GM12878 (cell line): ENCODE measurements around the gene MBOAT1. TPM values are rescaled to one million over a fixed set of nuclear protein-coding genes. Genes with fewer than 3 reads are reported as not detected.

Experiments
- E2F4 ChIP-seq: IDR thresholded peaks from 2 replicates; pipeline ENCODE4 v1.6.1; 2012; ENCODE audit warnings: low read depth, low read length, improper control_type of control experiment
- IKZF1 ChIP-seq: fragments of 450-650 bp; conservative IDR thresholded peaks from 2 replicates; pipeline ENCODE4 v1.6.1; 2017; ENCODE audit warnings: antibody characterized with exemption, mild to moderate bottlenecking
- JUNB ChIP-seq: IDR thresholded peaks from 2 replicates; pipeline ENCODE4 v1.6.1; 2016; ENCODE audit warnings: antibody characterized with exemption, mild to moderate bottlenecking
- KLF5 ChIP-seq: fragments of 450-650 bp; IDR thresholded peaks from 2 replicates; pipeline ENCODE4 v1.6.1; 2014; ENCODE audit warnings: mild to moderate bottlenecking; ENCODE audit not compliant: partially characterized antibody
- MYB ChIP-seq: fragments of 150-350 bp; IDR thresholded peaks from 2 replicates; pipeline ENCODE4 v1.6.1; 2014; ENCODE audit warnings: mild to moderate bottlenecking, low read depth, low read length, borderline replicate concordance
- PAX8 ChIP-seq: fragments of 450-650 bp; IDR thresholded peaks from 2 replicates; pipeline ENCODE4 v1.6.1; 2017; ENCODE audit warnings: mild to moderate bottlenecking, moderate library complexity
- RAD21 ChIP-seq: IDR thresholded peaks from 2 replicates; pipeline ENCODE4 v1.6.1; 2011; ENCODE audit warnings: mild to moderate bottlenecking, low read depth, low read length, moderate library complexity; ENCODE audit not compliant: insufficient read depth
- RELA ChIP-seq: fragments of 450-650 bp; IDR thresholded peaks from 2 replicates; pipeline ENCODE4 v1.8.0; 2014; ENCODE audit warnings: borderline replicate concordance; ENCODE audit not compliant: partially characterized antibody
- SREBF2 ChIP-seq: IDR thresholded peaks from 2 replicates; pipeline ENCODE4 v1.6.1; 2012; ENCODE audit warnings: mild to moderate bottlenecking, low read length
- SRF ChIP-seq, 2 experiments: IDR thresholded peaks; 2 replicates each; pipeline ENCODE4 v1.6.1; 2011; ENCODE audit warnings: low read depth in 2 of 2, low read length in 2 of 2, mild to moderate bottlenecking in 1 of 2, moderate library complexity in 1 of 2
- STAT3 ChIP-seq: IDR thresholded peaks from 2 replicates; pipeline ENCODE4 v1.6.1; 2011; ENCODE audit warnings: low read depth, low read length, improper control_type of control experiment
- ZBED1 ChIP-seq: IDR thresholded peaks from 2 replicates; pipeline ENCODE4 v1.6.1; 2016; ENCODE audit warnings: borderline replicate concordance
- ZBTB4 ChIP-seq: fragments of 450-650 bp; formaldehyde crosslinking; IDR thresholded peaks from 2 replicates; pipeline ENCODE4 v1.4.0; 2022; ENCODE audit warnings: mild to moderate bottlenecking, moderate library complexity
- ZNF384 ChIP-seq: IDR thresholded peaks from 2 replicates; pipeline ENCODE4 v1.6.1; 2012; ENCODE audit warnings: low read depth, mild to moderate bottlenecking, low read length, improper control_type of control experiment, borderline replicate concordance
- ZZZ3 ChIP-seq: IDR thresholded peaks from 2 replicates; pipeline ENCODE4 v1.6.1; 2011; ENCODE audit warnings: low read depth; ENCODE audit not compliant: control insufficient read depth, insufficient read length
- polyA plus RNA-seq, 11 experiments: library from polyadenylated mRNA; depleted of rRNA in 4 of 11; unstranded in 6 of 11; stranded (reverse) in 5 of 11; fragments of >200 nt; fragmentation: Nextera tagmentation in 4 of 11; fragmentation: Illumina TruSeq in 1 of 11; extraction: Ambion mirVana in 4 of 11; extraction: Trizol in 1 of 11; gene quantifications; 1 replicate in 1 of 11; 2 replicates in 10 of 11; pipeline versions ENCODE4 v1.2.1 to v1.2.3, GENCODE V29; 2011 to 2016; ENCODE audit warnings: inconsistent platforms in 2 of 11, missing spikeins in 2 of 11, low read depth in 1 of 11
- total RNA-seq, 4 experiments: library from RNA; depleted of rRNA in 3 of 4; stranded (reverse); fragments of >200 nt in 3 of 4; fragmentation: Illumina TruSeq in 1 of 4; extraction: Trizol in 1 of 4; gene quantifications; 2 replicates each; pipeline versions ENCODE4 v1.2.1 to v1.2.3, GENCODE V29; 2013 to 2021
- TF ChIP-seq, protein P1 (sequence below): fragments of 450-650 bp; IDR thresholded peaks from 2 replicates; pipeline ENCODE4 v1.6.1; 2017; ENCODE audit warnings: mild to moderate bottlenecking, moderate library complexity

MBOAT1 gene
- total and polyA plus RNA-seq, 10 of the 15 experiments (the other 5 are each of a cell fraction or from before 2014, with no cell fraction given): 0.39 to 21.0 (median 11.6) TPM

- TF ChIP-seq, protein P1, sequence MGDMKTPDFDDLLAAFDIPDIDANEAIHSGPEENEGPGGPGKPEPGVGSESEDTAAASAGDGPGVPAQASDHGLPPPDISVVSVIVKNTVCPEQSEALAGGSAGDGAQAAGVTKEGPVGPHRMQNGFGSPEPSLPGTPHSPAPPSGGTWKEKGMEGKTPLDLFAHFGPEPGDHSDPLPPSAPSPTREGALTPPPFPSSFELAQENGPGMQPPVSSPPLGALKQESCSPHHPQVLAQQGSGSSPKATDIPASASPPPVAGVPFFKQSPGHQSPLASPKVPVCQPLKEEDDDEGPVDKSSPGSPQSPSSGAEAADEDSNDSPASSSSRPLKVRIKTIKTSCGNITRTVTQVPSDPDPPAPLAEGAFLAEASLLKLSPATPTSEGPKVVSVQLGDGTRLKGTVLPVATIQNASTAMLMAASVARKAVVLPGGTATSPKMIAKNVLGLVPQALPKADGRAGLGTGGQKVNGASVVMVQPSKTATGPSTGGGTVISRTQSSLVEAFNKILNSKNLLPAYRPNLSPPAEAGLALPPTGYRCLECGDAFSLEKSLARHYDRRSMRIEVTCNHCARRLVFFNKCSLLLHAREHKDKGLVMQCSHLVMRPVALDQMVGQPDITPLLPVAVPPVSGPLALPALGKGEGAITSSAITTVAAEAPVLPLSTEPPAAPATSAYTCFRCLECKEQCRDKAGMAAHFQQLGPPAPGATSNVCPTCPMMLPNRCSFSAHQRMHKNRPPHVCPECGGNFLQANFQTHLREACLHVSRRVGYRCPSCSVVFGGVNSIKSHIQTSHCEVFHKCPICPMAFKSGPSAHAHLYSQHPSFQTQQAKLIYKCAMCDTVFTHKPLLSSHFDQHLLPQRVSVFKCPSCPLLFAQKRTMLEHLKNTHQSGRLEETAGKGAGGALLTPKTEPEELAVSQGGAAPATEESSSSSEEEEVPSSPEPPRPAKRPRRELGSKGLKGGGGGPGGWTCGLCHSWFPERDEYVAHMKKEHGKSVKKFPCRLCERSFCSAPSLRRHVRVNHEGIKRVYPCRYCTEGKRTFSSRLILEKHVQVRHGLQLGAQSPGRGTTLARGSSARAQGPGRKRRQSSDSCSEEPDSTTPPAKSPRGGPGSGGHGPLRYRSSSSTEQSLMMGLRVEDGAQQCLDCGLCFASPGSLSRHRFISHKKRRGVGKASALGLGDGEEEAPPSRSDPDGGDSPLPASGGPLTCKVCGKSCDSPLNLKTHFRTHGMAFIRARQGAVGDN: no peak
- TF ChIP-seq ZNF384 (no peak), SREBF2 (no peak), ZZZ3 (no peak), STAT3 (no peak), RELA (no peak), MYB (no peak), IKZF1 (0 out of 2 replicates have a peak, but pooled peaks have one; percentile 36), ZBED1 (no peak), KLF5 (no peak), SRF (IDR thresholded peaks at IDR 0.05; ENCODE audit: low read depth in 2 of 2, low read length in 2 of 2) (no peak), PAX8 (no peak), JUNB (peak; percentile 23), ZBTB4 (CRISPR knock-in tag) (no peak), RAD21 (no peak), E2F4 (no peak)
Observed at GRCh38 chr6:20180935-20181334, 31.3 kb downstream of the MBOAT1 start (continued).
